C4-2B (cell line): Measurements from ENCODE around the gene GNAZ.

Experiments used
- ZFX ChIP-seq: fragments of 450-650 bp; IDR thresholded peaks from 2 replicates; pipeline ENCODE4 v1.6.1; 2017
- TF ChIP-seq, protein P1 (sequence below): fragments of 450-650 bp; conservative IDR thresholded peaks from 2 replicates; pipeline ENCODE4 v1.5.1; 2017; ENCODE audit warnings: mild to moderate bottlenecking

DNA sequence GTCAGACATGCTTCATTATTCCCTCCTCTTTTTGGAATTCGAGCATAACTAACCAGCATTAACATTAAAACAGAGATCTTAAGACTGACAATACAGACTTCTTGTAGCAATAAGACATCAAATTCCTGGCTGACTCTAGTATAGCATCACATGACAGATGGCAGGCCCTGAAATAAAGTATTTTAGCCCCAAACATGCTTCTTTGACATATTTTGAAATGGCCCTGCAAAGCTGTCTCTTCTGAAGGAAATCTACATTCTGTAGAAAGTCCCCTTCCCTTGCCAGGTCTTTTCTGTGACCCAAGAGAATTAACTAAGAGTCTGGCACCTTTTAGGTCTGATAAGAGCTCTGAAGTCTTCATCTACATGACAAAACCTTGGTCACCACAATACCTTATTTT, 38.5 kb upstream of the GNAZ start:
- TF ChIP-seq, protein P1, sequence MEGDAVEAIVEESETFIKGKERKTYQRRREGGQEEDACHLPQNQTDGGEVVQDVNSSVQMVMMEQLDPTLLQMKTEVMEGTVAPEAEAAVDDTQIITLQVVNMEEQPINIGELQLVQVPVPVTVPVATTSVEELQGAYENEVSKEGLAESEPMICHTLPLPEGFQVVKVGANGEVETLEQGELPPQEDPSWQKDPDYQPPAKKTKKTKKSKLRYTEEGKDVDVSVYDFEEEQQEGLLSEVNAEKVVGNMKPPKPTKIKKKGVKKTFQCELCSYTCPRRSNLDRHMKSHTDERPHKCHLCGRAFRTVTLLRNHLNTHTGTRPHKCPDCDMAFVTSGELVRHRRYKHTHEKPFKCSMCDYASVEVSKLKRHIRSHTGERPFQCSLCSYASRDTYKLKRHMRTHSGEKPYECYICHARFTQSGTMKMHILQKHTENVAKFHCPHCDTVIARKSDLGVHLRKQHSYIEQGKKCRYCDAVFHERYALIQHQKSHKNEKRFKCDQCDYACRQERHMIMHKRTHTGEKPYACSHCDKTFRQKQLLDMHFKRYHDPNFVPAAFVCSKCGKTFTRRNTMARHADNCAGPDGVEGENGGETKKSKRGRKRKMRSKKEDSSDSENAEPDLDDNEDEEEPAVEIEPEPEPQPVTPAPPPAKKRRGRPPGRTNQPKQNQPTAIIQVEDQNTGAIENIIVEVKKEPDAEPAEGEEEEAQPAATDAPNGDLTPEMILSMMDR: no peak
- no peak for TF ChIP-seq ZFX
